K562 (cell line): ENCODE measurements around the gene VMP1.

ENCODE experiments used
- ARID3B ChIP-seq: fragments of 250-450 bp; sonication (Bioruptor Pico); IDR thresholded peaks from 2 replicates; pipeline ENCODE4 v1.4.0; 2020; ENCODE audit warnings: borderline replicate concordance
- CCAR2 ChIP-seq: fragments of 200-400 bp; formaldehyde crosslinking; IDR thresholded peaks from 2 replicates; pipeline ENCODE4 v1.6.1; 2017; ENCODE audit warnings: mild to moderate bottlenecking, low read depth, low read length
- CGGBP1 ChIP-seq: fragments of 250-450 bp; sonication (Bioruptor Pico); IDR thresholded peaks from 2 replicates; pipeline ENCODE4 v1.9.0; 2021; ENCODE audit warnings: mild to moderate bottlenecking
- CREB1 ChIP-seq, 2 experiments: sonication (generic) in 1 of 2; formaldehyde crosslinking in 1 of 2; IDR thresholded peaks; 2 replicates each; pipeline versions ENCODE4 v1.6.1 to v1.8.0; 2012 to 2022; ENCODE audit warnings: inconsistent platforms in 1 of 2, mild to moderate bottlenecking in 1 of 2, missing genetic modification reagents in 1 of 2, moderate library complexity in 1 of 2
- CTCF ChIP-seq, 3 experiments: IDR thresholded peaks in 2 of 3; conservative IDR thresholded peaks in 1 of 3; 2 replicates each; pipeline ENCODE4 v1.5.1; 2011 to 2012; ENCODE audit warnings: low read length in 3 of 3, mild to moderate bottlenecking in 3 of 3, control low read depth in 2 of 3, improper control_type of control experiment in 1 of 3, inconsistent platforms in 1 of 3, low read depth in 1 of 3, mixed read lengths in 1 of 3, moderate library complexity in 1 of 3; ENCODE audit not compliant: insufficient read depth in 2 of 3
- FOXP1 ChIP-seq: sonication (generic); formaldehyde crosslinking; IDR thresholded peaks from 2 replicates; pipeline ENCODE4 v1.8.0; 2022; ENCODE audit warnings: mild to moderate bottlenecking, missing genetic modification reagents
- POLR2G ChIP-seq: fragments of 200-400 bp; formaldehyde crosslinking; IDR thresholded peaks from 2 replicates; pipeline ENCODE4 v1.6.1; 2017; ENCODE audit warnings: low read depth, mild to moderate bottlenecking, antibody characterized with exemption, low read length, moderate library complexity
- TCF7L2 ChIP-seq: fragments of 150-350 bp; IDR thresholded peaks from 2 replicates; pipeline ENCODE4 v1.6.1; 2016; ENCODE audit warnings: low read depth, mild to moderate bottlenecking, low read length, moderate library complexity

GRCh38 chr17:59804901-59805465 is 97.5 kb downstream of the VMP1 start:
- TF ChIP-seq TCF7L2 (no peak), CTCF (IDR thresholded peaks at IDR 0.05 in 2 of 3, conservative IDR thresholded peaks at IDR 0.05 in 1 of 3; ENCODE audit: insufficient read depth in 2 of 3, low read depth in 1 of 3, low read length in 3 of 3) (no peak), POLR2G (no peak), ARID3B (CRISPR knock-in tag) (no peak), FOXP1 (CRISPR knock-in tag) (no peak), CCAR2 (no peak), CREB1 (IDR thresholded peaks at IDR 0.05) (no peak), CREB1 (CRISPR knock-in tag; IDR thresholded peaks at IDR 0.05) (no peak), CGGBP1 (CRISPR knock-in tag) (no peak)
